H9 (cell line): Measurements from ENCODE around the gene ADORA2B. TPM values are rescaled to one million over a fixed set of nuclear protein-coding genes. Genes with fewer than 3 reads are reported as not detected.

Experiments used
- DNase-seq: peaks from one replicate; pipeline ENCODE4 v3.0.0-alpha.2; 2017
- H2AFZ ChIP-seq: one replicate; pipeline ENCODE4 v1.6.1; 2013; ENCODE audit warnings: mild to moderate bottlenecking, low read length, control low read depth, moderate library complexity
- H2AK5ac ChIP-seq: 2 replicates; pipeline ENCODE4 v1.6.1; 2013; ENCODE audit warnings: low read length, control low read depth, mixed read lengths; ENCODE audit not compliant: insufficient read length
- H2BK120ac ChIP-seq: one replicate; pipeline ENCODE4 v1.6.1; 2013; ENCODE audit warnings: low read depth, mild to moderate bottlenecking, low read length, control low read depth, inconsistent platforms; ENCODE audit not compliant: poor library complexity, severe bottlenecking
- H2BK12ac ChIP-seq: 2 replicates; pipeline ENCODE4 v1.6.1; 2013; ENCODE audit warnings: low read length, control low read depth, mixed read lengths, low read depth; ENCODE audit not compliant: insufficient read length
- H2BK15ac ChIP-seq: 2 replicates; pipeline ENCODE4 v1.6.1; 2013; ENCODE audit warnings: low read depth, low read length, control low read depth
- H2BK20ac ChIP-seq: one replicate; pipeline ENCODE4 v1.6.1; 2013; ENCODE audit warnings: low read depth, mild to moderate bottlenecking, low read length, control low read depth, inconsistent platforms; ENCODE audit not compliant: poor library complexity, severe bottlenecking
- H2BK5ac ChIP-seq: 2 replicates; pipeline ENCODE4 v1.6.1; 2013; ENCODE audit warnings: low read length, control low read depth, mixed read lengths; ENCODE audit not compliant: insufficient read length
- H3K14ac ChIP-seq: 2 replicates; pipeline ENCODE4 v1.6.1; 2013; ENCODE audit warnings: low read length, control low read depth; ENCODE audit not compliant: insufficient read depth
- H3K18ac ChIP-seq: 2 replicates; pipeline ENCODE4 v1.6.1; 2013; ENCODE audit warnings: low read depth, mild to moderate bottlenecking, mixed read lengths, low read length, control low read depth; ENCODE audit not compliant: insufficient read length
- H3K23ac ChIP-seq: 2 replicates; pipeline ENCODE4 v1.6.1; 2013; ENCODE audit warnings: low read length, control low read depth, mixed read lengths, low read depth; ENCODE audit not compliant: insufficient read length
- H3K23me2 ChIP-seq: 2 replicates; pipeline ENCODE4 v1.6.1; 2013; ENCODE audit warnings: low read depth, mild to moderate bottlenecking, mixed read lengths, low read length, control low read depth; ENCODE audit not compliant: insufficient read length, poor library complexity, severe bottlenecking
- H3K27ac ChIP-seq: 2 replicates; pipeline ENCODE4 v1.5.1; 2013; ENCODE audit warnings: low read length, control low read depth, mixed read lengths, low read depth; ENCODE audit not compliant: insufficient read length
- H3K27me3 ChIP-seq: 2 replicates; pipeline ENCODE4 v1.6.1; 2013; ENCODE audit warnings: low read length, control low read depth, inconsistent platforms; ENCODE audit not compliant: insufficient read depth
- H3K4ac ChIP-seq: 2 replicates; pipeline ENCODE4 v1.6.1; 2013; ENCODE audit warnings: low read depth, mild to moderate bottlenecking, control low read depth, inconsistent platforms, low read length, moderate library complexity
- H3K4me1 ChIP-seq: 2 replicates; pipeline ENCODE4 v1.6.1; 2013; ENCODE audit warnings: low read length, control low read depth, inconsistent platforms; ENCODE audit not compliant: insufficient read depth
- H3K4me2 ChIP-seq: 2 replicates; pipeline ENCODE4 v1.6.1; 2013; ENCODE audit warnings: low read length, control low read depth, mixed read lengths; ENCODE audit not compliant: insufficient read length, insufficient read depth
- H3K56ac ChIP-seq: 2 replicates; pipeline ENCODE4 v1.6.1; 2013; ENCODE audit warnings: low read depth, mild to moderate bottlenecking, mixed read lengths, low read length, control low read depth; ENCODE audit not compliant: insufficient read length
- H3K79me1 ChIP-seq: 2 replicates; pipeline ENCODE4 v1.6.1; 2013; ENCODE audit warnings: low read depth, mild to moderate bottlenecking, moderate library complexity, low read length, control low read depth, inconsistent platforms; ENCODE audit not compliant: insufficient read depth, poor library complexity, severe bottlenecking
- H3K79me2 ChIP-seq: 2 replicates; pipeline ENCODE4 v1.6.1; 2013; ENCODE audit warnings: low read length, control low read depth, inconsistent platforms; ENCODE audit not compliant: insufficient read depth
- H3K9ac ChIP-seq: 2 replicates; pipeline ENCODE4 v1.6.1; 2013; ENCODE audit warnings: low read length, control low read depth, mixed read lengths; ENCODE audit not compliant: insufficient read length; ENCODE audit errors: extremely low read depth
- H3K9me3 ChIP-seq: one replicate; pipeline ENCODE4 v1.6.1; 2013; ENCODE audit warnings: low read depth, low read length, inconsistent platforms; ENCODE audit not compliant: control insufficient read depth
- H3T11ph ChIP-seq: one replicate; pipeline ENCODE4 v1.6.1; 2013; ENCODE audit warnings: mild to moderate bottlenecking, low read length, control low read depth, inconsistent platforms
- H4K20me1 ChIP-seq: one replicate; pipeline ENCODE4 v1.6.1; 2013; ENCODE audit not compliant: control insufficient read depth, insufficient read length, insufficient read depth
- H4K5ac ChIP-seq: 2 replicates; pipeline ENCODE4 v1.6.1; 2013; ENCODE audit warnings: low read depth, mild to moderate bottlenecking, mixed read lengths, low read length, control low read depth; ENCODE audit not compliant: insufficient read length
- H4K8ac ChIP-seq: replicated peaks from 2 replicates; pipeline ENCODE4 v1.6.1; 2013; ENCODE audit warnings: low read length, control low read depth, mixed read lengths, low read depth; ENCODE audit not compliant: insufficient read length
- H4K91ac ChIP-seq: 2 replicates; pipeline ENCODE4 v1.6.1; 2013; ENCODE audit warnings: low read depth, mild to moderate bottlenecking, moderate library complexity, mixed read lengths, low read length, control low read depth; ENCODE audit not compliant: insufficient read length
- H3K27ac Mint-ChIP-seq, 3 experiments: 2 replicates in 2 of 3; 3 replicates in 1 of 3; pipeline ENCODE4 v1.8.0; 2020 to 2021; ENCODE audit warnings: mixed read lengths in 3 of 3, mild to moderate bottlenecking in 1 of 3, moderate library complexity in 1 of 3
- H3K27me3 Mint-ChIP-seq: 2 replicates; pipeline ENCODE4 v1.8.0; 2021; ENCODE audit warnings: low read depth, mild to moderate bottlenecking, moderate library complexity, mixed read lengths
- H3K36me3 Mint-ChIP-seq, 3 experiments: 2 replicates in 2 of 3; 3 replicates in 1 of 3; pipeline ENCODE4 v1.8.0; 2020 to 2021; ENCODE audit warnings: low read depth in 3 of 3, mixed read lengths in 3 of 3; ENCODE audit not compliant: insufficient read depth in 1 of 3
- H3K4me1 Mint-ChIP-seq, 2 experiments: 2 replicates each; pipeline ENCODE4 v1.8.0; 2020; ENCODE audit warnings: mixed read lengths in 2 of 2
- H3K4me3 Mint-ChIP-seq, 2 experiments: 2 replicates in 1 of 2; 3 replicates in 1 of 2; pipeline ENCODE4 v1.8.0; 2020 to 2021; ENCODE audit warnings: mild to moderate bottlenecking in 2 of 2, mixed read lengths in 2 of 2, moderate library complexity in 1 of 2
- H3K9me3 Mint-ChIP-seq, 2 experiments: 2 replicates in 1 of 2; 3 replicates in 1 of 2; pipeline ENCODE4 v1.8.0; 2020; ENCODE audit warnings: mild to moderate bottlenecking in 2 of 2, mixed read lengths in 2 of 2, moderate library complexity in 1 of 2
- WGBS: extraction: QIAGEN DNeasy Blood & Tissue Kit; methylation state at CpG from one replicate; pipeline ENCODE4 v1.1.7; 2013; ENCODE audit warnings: missing lambda C conversion rate, low lambda C conversion rate, mixed read lengths; ENCODE audit not compliant: insufficient read length; ENCODE audit errors: extremely low coverage; 5-methylcytosine and 5-hydroxymethylcytosine counted together
- total RNA-seq: library from RNA; stranded (reverse); gene quantifications from 2 replicates; pipeline ENCODE4 v1.2.1, GENCODE V29; 2021
- TF ChIP-seq, protein P1 (sequence below): fragments of 200-600 bp; sonication (generic); conservative IDR thresholded peaks from 3 replicates; pipeline ENCODE4 v1.8.0; 2021; ENCODE audit warnings: antibody characterized with exemption, mild to moderate bottlenecking

The ADORA2B gene
- total RNA-seq, 1 experiment from 2014 or later = 3.1 TPM

DNA sequence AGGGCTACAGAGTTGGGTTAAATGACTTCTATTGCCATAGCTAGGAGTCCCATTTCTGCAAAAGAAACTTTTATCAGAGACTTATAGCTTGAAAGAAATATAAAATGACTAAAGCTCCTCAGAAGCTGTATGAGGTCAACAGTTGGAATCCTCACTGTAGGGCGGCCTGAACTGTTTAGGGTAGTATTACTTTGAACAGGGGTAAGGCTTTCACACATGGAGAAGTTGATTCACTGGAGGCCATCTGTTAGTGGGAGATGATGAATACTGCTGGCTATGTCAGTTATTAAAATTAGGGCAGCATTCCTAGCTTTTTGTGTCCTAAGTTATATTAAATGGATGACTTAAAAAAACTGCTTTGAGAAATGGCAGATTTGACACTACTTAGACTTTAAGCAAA lies 60.7 kb downstream of the ADORA2B start:
- Histone ChIP-seq H3K27me3 (no peaks in the 10 kb centered on the region), H3K79me1 (peaks cover 8% of the 10 kb centered on the region), H3K23me2 (peaks cover 1% of the 10 kb centered on the region), H2BK5ac (no peak overlapping the region), H3K9ac (no peak overlapping the region), H3K14ac (no peak overlapping the region), H3K4me1 (0 out of 2 replicates have a peak, but pooled peaks cover 4% of the 10 kb centered on the region), H4K8ac (no peak overlapping the region), H2BK12ac (no peak overlapping the region), H3K9me3 (no peaks in the 10 kb centered on the region), H2BK20ac (no peak overlapping the region), H2AFZ (no peak overlapping the region), H4K91ac (no peak overlapping the region), H3K23ac (no peak overlapping the region), H3K18ac (no peak overlapping the region), H3K27ac (no peak overlapping the region), H3K79me2 (peaks cover 9% of the 10 kb centered on the region; the same call in 1 of the 2 replicates), H3K4me2 (no peak overlapping the region), H3K4ac (no peak overlapping the region), H4K20me1 (no peaks in the 10 kb centered on the region), H2BK15ac (no peak overlapping the region), H3T11ph (no peak overlapping the region), H3K56ac (no peak overlapping the region), H2BK120ac (no peak overlapping the region), H4K5ac (no peak overlapping the region), H2AK5ac (no peak overlapping the region)
- Mint-ChIP-seq H3K4me3 (no peak overlapping the region), H3K4me1 (peaks cover 7 to 14% of the 10 kb centered on the region in 2 experiments), H3K9me3 (peaks cover 7 to 10% of the 10 kb centered on the region in 2 experiments), H3K27ac (no peak overlapping the region), H3K27me3 (no peaks in the 10 kb centered on the region), H3K36me3 (peaks cover 70 to 92% (median 90%) of the 10 kb centered on the region in 3 experiments)
- TF ChIP-seq, protein P1, sequence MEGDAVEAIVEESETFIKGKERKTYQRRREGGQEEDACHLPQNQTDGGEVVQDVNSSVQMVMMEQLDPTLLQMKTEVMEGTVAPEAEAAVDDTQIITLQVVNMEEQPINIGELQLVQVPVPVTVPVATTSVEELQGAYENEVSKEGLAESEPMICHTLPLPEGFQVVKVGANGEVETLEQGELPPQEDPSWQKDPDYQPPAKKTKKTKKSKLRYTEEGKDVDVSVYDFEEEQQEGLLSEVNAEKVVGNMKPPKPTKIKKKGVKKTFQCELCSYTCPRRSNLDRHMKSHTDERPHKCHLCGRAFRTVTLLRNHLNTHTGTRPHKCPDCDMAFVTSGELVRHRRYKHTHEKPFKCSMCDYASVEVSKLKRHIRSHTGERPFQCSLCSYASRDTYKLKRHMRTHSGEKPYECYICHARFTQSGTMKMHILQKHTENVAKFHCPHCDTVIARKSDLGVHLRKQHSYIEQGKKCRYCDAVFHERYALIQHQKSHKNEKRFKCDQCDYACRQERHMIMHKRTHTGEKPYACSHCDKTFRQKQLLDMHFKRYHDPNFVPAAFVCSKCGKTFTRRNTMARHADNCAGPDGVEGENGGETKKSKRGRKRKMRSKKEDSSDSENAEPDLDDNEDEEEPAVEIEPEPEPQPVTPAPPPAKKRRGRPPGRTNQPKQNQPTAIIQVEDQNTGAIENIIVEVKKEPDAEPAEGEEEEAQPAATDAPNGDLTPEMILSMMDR = no peak
- WGBS = no CpG with 5 or more reads among the region's 1 CpG
- no peak for DNase-seq
